Thoracic aorta (tissue), 2 donors: ENCODE data around the gene CAMK1D. TPM values are rescaled to one million over a fixed set of nuclear protein-coding genes. Genes with fewer than 3 reads are reported as not detected.
A peak's percentile ranks its signal among the peaks of the same experiment; 100 is the strongest.
"Not testable (repeated sequence)": the region's sequence is repeated elsewhere in the genome, so short reads cannot be mapped to it uniquely, and the experiment has no call there.

ENCODE experiments used
- ATAC-seq: fragments of 150-250 bp; one replicate; pipeline ENCODE4 v1.8.0; 2017; ENCODE audit warnings: low read depth; ENCODE audit not compliant: insufficient number of reproducible peaks, low FRiP score
- DNase-seq: peaks from one replicate; pipeline ENCODE4 v3.0.0-alpha.2; 2020; ENCODE audit warnings: low spot score
- H3K27ac ChIP-seq, 2 donors: fragments of 200-600 bp; sonication (generic); 1 replicate in 1 of 2; 2 replicates in 1 of 2; pipeline ENCODE4 v1.5.1; 2016; ENCODE audit warnings: mild to moderate bottlenecking in 2 of 2, moderate library complexity in 2 of 2
- H3K27me3 ChIP-seq: fragments of 200-600 bp; sonication (generic); replicated peaks from 2 replicates; pipeline ENCODE4 v1.6.0; 2016; ENCODE audit warnings: mild to moderate bottlenecking; ENCODE audit not compliant: insufficient read depth
- H3K36me3 ChIP-seq: fragments of 200-600 bp; sonication (generic); one replicate; pipeline ENCODE4 v1.5.1; 2016
- H3K4me1 ChIP-seq, 2 donors: fragments of 200-600 bp; sonication (generic); 1 replicate in 1 of 2; 2 replicates in 1 of 2; pipeline versions ENCODE4 v1.5.1 to v1.6.0; 2016; ENCODE audit warnings: low read depth in 2 of 2, mild to moderate bottlenecking in 1 of 2; ENCODE audit not compliant: control insufficient read depth in 1 of 2
- H3K4me3 ChIP-seq: fragments of 200-600 bp; sonication (generic); 2 replicates; pipeline ENCODE4 v1.5.1; 2016; ENCODE audit warnings: mild to moderate bottlenecking
- H3K9me3 ChIP-seq: fragments of 200-600 bp; sonication (generic); 2 replicates; pipeline ENCODE4 v1.5.1; 2016
- CTCF ChIP-seq: fragments of 200-600 bp; sonication (generic); IDR thresholded peaks from one replicate; pipeline ENCODE4 v1.5.1; 2019; ENCODE audit warnings: antibody characterized with exemption
- total RNA-seq, 2 donors: library from RNA; depleted of rRNA; stranded (reverse); fragments of >200 nt; gene quantifications; one replicate each; pipeline versions ENCODE4 v1.1.0 to v1.2.3, GENCODE V29; 2016

The CAMK1D gene
- total RNA-seq, 2 donors from 2014 or later = 8.7 to 11.2 TPM

- peak overlapping the region; percentile 12 for H3K4me3 ChIP-seq
- ATAC-seq = no peak
- no peaks in the 10 kb centered on the region for H3K9me3 ChIP-seq
- peak overlapping the region; percentile 54 to 93 for H3K27ac ChIP-seq
- DNase-seq = no peak
- H3K36me3 ChIP-seq = no peaks in the 10 kb centered on the region
- H3K4me1 ChIP-seq = peaks cover 0 to 22% of the 10 kb centered on the region in 2 donors
- TF ChIP-seq CTCF = no peak
- H3K27me3 ChIP-seq = no peaks in the 10 kb centered on the region
Measured at GRCh38 chr10:12334186-12334530, 15.2 kb upstream of the CAMK1D start.

DNA sequence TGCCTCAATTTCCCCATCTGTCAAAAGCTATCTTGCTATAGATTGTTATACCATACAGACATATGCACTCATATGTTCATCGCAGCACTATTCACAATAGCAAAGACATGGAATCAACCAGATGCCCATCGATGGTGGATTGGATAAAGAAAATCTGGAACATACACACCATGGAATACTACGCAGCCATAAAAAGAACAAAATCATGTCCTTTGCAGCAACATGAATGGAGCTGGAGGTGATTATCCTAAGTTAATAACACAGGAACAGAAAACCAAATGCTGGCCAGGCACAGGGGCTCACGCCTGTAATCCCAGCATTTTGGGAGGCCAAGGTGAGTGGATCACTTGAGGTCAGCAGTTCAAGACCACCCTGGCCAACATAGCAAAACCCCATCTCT lies 14.2 kb upstream of the CAMK1D start:
- not testable (repeated sequence) for ATAC-seq, H3K36me3 ChIP-seq, H3K27me3 ChIP-seq, DNase-seq, H3K27ac ChIP-seq, H3K9me3 ChIP-seq, H3K4me3 ChIP-seq
- H3K4me1 ChIP-seq = peaks cover 0 to 22% of the 10 kb centered on the region in 2 donors

DNA sequence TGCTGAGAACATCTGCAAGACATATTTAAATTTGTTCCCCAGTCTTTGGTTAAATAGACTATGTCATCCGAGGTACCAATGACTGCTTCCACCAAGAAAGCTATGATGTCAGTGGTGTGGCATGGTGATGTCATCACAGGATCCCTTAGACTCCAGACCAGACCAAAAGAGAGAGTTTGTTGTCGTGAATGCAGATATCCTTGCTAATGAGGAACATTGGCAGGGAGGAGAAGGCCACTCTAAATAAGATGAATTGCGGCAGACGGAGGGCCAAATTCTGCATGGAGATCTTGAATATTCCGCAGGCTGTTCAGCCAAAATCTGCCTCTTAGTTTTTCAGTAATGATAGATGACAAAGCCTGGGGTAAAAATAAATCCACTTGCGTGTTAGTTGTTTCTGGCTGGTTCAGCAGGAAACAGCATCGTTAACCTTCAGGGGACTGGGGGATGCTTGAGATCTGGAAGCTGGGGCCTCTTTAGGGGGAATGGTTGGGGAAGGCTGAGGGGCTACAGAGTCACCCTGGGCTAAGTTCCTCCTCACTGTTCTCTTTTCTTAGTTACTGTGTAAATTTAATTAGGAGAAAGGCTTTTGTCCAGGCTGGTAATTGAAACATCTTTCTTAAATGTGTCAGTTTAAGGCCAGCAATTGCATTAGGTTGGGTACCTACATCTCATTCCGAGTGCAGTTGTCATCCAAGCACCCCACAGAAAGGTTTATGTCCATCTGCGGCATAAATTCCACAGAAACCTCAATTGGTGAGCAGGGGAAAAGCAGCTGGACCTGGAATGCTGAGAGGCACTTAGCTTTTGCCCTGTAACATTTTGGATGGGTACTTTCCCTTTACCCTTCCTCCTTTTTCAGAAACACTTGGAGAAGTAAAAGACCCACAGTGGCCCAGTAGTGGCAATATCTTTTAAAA lies 11.6 kb upstream of the CAMK1D start:
- no peak overlapping the region for H3K4me3 ChIP-seq
- peaks cover 0 to 21% of the 10 kb centered on the region in 2 donors for H3K4me1 ChIP-seq
- H3K27me3 ChIP-seq = no peaks in the 10 kb centered on the region
- peak overlapping the region; percentile 63 to 75 for H3K27ac ChIP-seq
- peak; percentile 41 for ATAC-seq
- no peak for DNase-seq
- TF ChIP-seq CTCF = no peak
- no peaks in the 10 kb centered on the region for H3K36me3 ChIP-seq
- H3K9me3 ChIP-seq = no peaks in the 10 kb centered on the region

DNA sequence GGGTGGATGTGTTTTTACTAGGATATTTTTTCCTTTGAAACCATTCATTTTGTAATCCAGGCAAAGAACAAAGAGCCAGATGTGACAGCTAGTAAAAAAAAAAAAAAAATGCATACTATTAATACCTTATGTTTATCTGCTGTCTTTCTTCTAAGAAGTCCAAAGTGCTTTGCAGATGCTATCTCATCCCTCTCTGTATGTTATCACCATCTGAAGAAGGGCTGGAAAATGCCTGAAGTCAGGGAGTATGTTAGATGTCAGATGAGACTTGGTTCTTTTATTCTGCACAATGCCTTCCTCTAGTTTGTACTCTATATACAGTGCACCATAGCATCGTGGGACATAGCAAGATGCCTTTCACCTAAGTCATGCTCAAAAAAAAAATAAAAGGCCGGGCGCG lies 10.4 kb upstream of the CAMK1D start:
- ATAC-seq (no peak), DNase-seq (no peak)
- Histone ChIP-seq H3K27me3 (no peaks in the 10 kb centered on the region), H3K9me3 (no peaks in the 10 kb centered on the region), H3K27ac (no peak overlapping the region), H3K36me3 (no peaks in the 10 kb centered on the region), H3K4me1 (peaks cover 0 to 11% of the 10 kb centered on the region in 2 donors), H3K4me3 (no peak overlapping the region)
- TF ChIP-seq CTCF = no peak

GRCh38 chr10:12340371-12340770 lies 9.0 kb upstream of the CAMK1D start:
- H3K4me3 ChIP-seq = no peak overlapping the region
- no peaks in the 10 kb centered on the region for H3K9me3 ChIP-seq
- no peak overlapping the region for H3K27ac ChIP-seq
- H3K27me3 ChIP-seq = no peaks in the 10 kb centered on the region
- DNase-seq (no peak), ATAC-seq (no peak)
- TF ChIP-seq CTCF = no peak
- H3K4me1 ChIP-seq = peaks cover 0 to 8% of the 10 kb centered on the region in 2 donors
- H3K36me3 ChIP-seq = no peaks in the 10 kb centered on the region
